Panc1 (cell line): ENCODE data around the gene NDUFS4. TPM values are rescaled to one million over a fixed set of nuclear protein-coding genes. Genes with fewer than 3 reads are reported as not detected.

Source experiments
- ATAC-seq: fragments of 200-7000 bp; cut with Tn5 transposase; 2 replicates; pipeline ENCODE4 v1.9.1; 2020; ENCODE audit warnings: mild to moderate bottlenecking, moderate library complexity
- BruUV-seq: library from RNA; stranded (reverse); fragments of 400-500 nt; replicated peaks from 2 replicates; lab custom pipeline; 2021; lab: Mats Ljungman, UMichigan
- CTCF ChIA-PET: fragments of 300-600 bp; sonication (Branson Sonifier 250); formaldehyde crosslinking; loops from one replicate; lab custom pipeline; 2022; ENCODE audit warnings: antibody characterized with exemption; lab: Charles Lee
- POLR2A ChIA-PET: fragments of 300-600 bp; sonication (Branson Sonifier 250); formaldehyde crosslinking; loops from one replicate; lab custom pipeline; 2022; ENCODE audit warnings: antibody characterized with exemption; lab: Charles Lee
- DNase-seq: peaks from one replicate; pipeline ENCODE4 v3.0.0-alpha.2; 2010; ENCODE audit warnings: low read depth, low spot score
- H3K27ac ChIP-seq: 2 replicates; pipeline ENCODE4 v1.5.1; 2011; ENCODE audit warnings: mild to moderate bottlenecking, low read length, inconsistent platforms
- H3K27me3 ChIP-seq: fragments of 200-500 bp; sonication (Bioruptor generic); 2 replicates; pipeline ENCODE4 v1.6.0; 2014; ENCODE audit warnings: low read length, inconsistent platforms; ENCODE audit not compliant: control insufficient read depth, insufficient read depth
- H3K36me3 ChIP-seq: fragments of 200-500 bp; sonication (Bioruptor generic); 2 replicates; pipeline ENCODE4 v1.5.1; 2014; ENCODE audit warnings: inconsistent platforms, mild to moderate bottlenecking, low read length, moderate library complexity; ENCODE audit not compliant: control insufficient read depth, insufficient read depth
- H3K4me1 ChIP-seq: 2 replicates; pipeline ENCODE4 v1.5.1; 2011; ENCODE audit warnings: inconsistent platforms, mild to moderate bottlenecking, low read length, moderate library complexity; ENCODE audit not compliant: control insufficient read depth, insufficient read depth
- H3K4me3 ChIP-seq, 2 experiments: 2 replicates each; pipeline ENCODE4 v1.5.1; 2011 to 2012; ENCODE audit warnings: low read depth in 2 of 2, low read length in 2 of 2, mild to moderate bottlenecking in 2 of 2, inconsistent platforms in 1 of 2, moderate library complexity in 1 of 2
- H3K9me3 ChIP-seq: fragments of 200-500 bp; sonication (Bioruptor generic); 2 replicates; pipeline ENCODE4 v1.5.1; 2014; ENCODE audit warnings: low read depth, mild to moderate bottlenecking, inconsistent platforms, low read length, moderate library complexity; ENCODE audit not compliant: control insufficient read depth, insufficient read depth
- CTCF ChIP-seq: fragments of 450-650 bp; IDR thresholded peaks from 2 replicates; pipeline ENCODE4 v1.5.1; 2017; ENCODE audit warnings: mild to moderate bottlenecking
- POLR2AphosphoS5 ChIP-seq: IDR thresholded peaks from 2 replicates; pipeline ENCODE4 v1.6.1; 2012; ENCODE audit warnings: mild to moderate bottlenecking, low read depth, low read length, moderate library complexity
- SIN3A ChIP-seq: IDR thresholded peaks from 2 replicates; pipeline ENCODE4 v1.6.1; 2012; ENCODE audit warnings: low read depth, mild to moderate bottlenecking, low read length, moderate library complexity, borderline replicate concordance; ENCODE audit not compliant: insufficient read depth
- TCF7L2 ChIP-seq: IDR thresholded peaks from 2 replicates; pipeline ENCODE4 v1.6.1; 2011; ENCODE audit warnings: mild to moderate bottlenecking, low read depth, low read length, inconsistent platforms
- in situ Hi-C: cut with HindIII; loops from 2 replicates; pipeline ENCODE4 v1.10.0; 2016; ENCODE audit warnings: low sequenced_read_pairs, low pct_unique_long_range_greater_than_20kb
- intact Hi-C: fragments of 100-400 bp; cut with micrococcal nuclease; formaldehyde crosslinking; loops from one replicate; pipeline ENCODE4 v1.10.0; 2022; ENCODE audit not compliant: unreplicated experiment
- total RNA-seq: library from RNA; stranded (reverse); gene quantifications from one replicate; pipeline ENCODE4 v1.2.1, GENCODE V29; 2021; ENCODE audit not compliant: unreplicated experiment
- TF ChIP-seq, protein P1 (sequence below), 2 experiments: IDR thresholded peaks; 2 replicates each; pipeline ENCODE4 v1.6.1; 2011 to 2012; ENCODE audit warnings: low read depth in 2 of 2, control low read depth in 1 of 2, low read length in 1 of 2, mild to moderate bottlenecking in 1 of 2, moderate library complexity in 1 of 2; ENCODE audit not compliant: insufficient read depth in 1 of 2

NDUFS4 gene
- total RNA-seq, 1 experiment from 2014 or later: 86.2 TPM

- Histone ChIP-seq H3K27ac (no peak overlapping the region), H3K9me3 (peaks cover 7% of the 10 kb centered on the region; the same call in 1 of the 2 replicates), H3K4me3 (no peak overlapping the region), H3K27me3 (peaks cover 12% of the 10 kb centered on the region; the same call in 1 of the 2 replicates), H3K4me1 (no peaks in the 10 kb centered on the region), H3K36me3 (no peaks in the 10 kb centered on the region)
- TF ChIP-seq SIN3A (no peak), CTCF (no peak), POLR2AphosphoS5 (no peak), TCF7L2 (no peak)
- TF ChIP-seq, protein P1, sequence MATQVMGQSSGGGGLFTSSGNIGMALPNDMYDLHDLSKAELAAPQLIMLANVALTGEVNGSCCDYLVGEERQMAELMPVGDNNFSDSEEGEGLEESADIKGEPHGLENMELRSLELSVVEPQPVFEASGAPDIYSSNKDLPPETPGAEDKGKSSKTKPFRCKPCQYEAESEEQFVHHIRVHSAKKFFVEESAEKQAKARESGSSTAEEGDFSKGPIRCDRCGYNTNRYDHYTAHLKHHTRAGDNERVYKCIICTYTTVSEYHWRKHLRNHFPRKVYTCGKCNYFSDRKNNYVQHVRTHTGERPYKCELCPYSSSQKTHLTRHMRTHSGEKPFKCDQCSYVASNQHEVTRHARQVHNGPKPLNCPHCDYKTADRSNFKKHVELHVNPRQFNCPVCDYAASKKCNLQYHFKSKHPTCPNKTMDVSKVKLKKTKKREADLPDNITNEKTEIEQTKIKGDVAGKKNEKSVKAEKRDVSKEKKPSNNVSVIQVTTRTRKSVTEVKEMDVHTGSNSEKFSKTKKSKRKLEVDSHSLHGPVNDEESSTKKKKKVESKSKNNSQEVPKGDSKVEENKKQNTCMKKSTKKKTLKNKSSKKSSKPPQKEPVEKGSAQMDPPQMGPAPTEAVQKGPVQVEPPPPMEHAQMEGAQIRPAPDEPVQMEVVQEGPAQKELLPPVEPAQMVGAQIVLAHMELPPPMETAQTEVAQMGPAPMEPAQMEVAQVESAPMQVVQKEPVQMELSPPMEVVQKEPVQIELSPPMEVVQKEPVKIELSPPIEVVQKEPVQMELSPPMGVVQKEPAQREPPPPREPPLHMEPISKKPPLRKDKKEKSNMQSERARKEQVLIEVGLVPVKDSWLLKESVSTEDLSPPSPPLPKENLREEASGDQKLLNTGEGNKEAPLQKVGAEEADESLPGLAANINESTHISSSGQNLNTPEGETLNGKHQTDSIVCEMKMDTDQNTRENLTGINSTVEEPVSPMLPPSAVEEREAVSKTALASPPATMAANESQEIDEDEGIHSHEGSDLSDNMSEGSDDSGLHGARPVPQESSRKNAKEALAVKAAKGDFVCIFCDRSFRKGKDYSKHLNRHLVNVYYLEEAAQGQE (IDR thresholded peaks at IDR 0.05; ENCODE audit: insufficient read depth in 1 of 2, low read depth in 2 of 2, low read length in 1 of 2): no peak
- in situ Hi-C loops: no loop called here
- intact Hi-C loops: no loop called here
- DNase-seq: no peak
- no peak for ATAC-seq
- BruUV-seq: no TSS peak
- CTCF ChIA-PET: no interaction called here
- POLR2A ChIA-PET: no interaction called here
Measured at GRCh38 chr5:53554444-53554843, 6.0 kb upstream of the NDUFS4 start.

GRCh38 chr5:53555160-53555559, 5.3 kb upstream of the NDUFS4 start:
- Histone ChIP-seq H3K27me3 (peaks cover 12% of the 10 kb centered on the region; the same call in 1 of the 2 replicates), H3K36me3 (no peaks in the 10 kb centered on the region), H3K4me3 (no peak overlapping the region), H3K9me3 (peaks cover 8% of the 10 kb centered on the region; the same call in 1 of the 2 replicates), H3K4me1 (0 out of 2 replicates have a peak, but pooled peaks cover 3% of the 10 kb centered on the region), H3K27ac (no peak overlapping the region)
- DNase-seq (no peak), ATAC-seq (no peak)
- POLR2A ChIA-PET: no interaction called here
- BruUV-seq: no TSS peak
- intact Hi-C loops: no loop called here
- CTCF ChIA-PET: no interaction called here
- TF ChIP-seq POLR2AphosphoS5: no peak
- in situ Hi-C loops: no loop called here

DNA sequence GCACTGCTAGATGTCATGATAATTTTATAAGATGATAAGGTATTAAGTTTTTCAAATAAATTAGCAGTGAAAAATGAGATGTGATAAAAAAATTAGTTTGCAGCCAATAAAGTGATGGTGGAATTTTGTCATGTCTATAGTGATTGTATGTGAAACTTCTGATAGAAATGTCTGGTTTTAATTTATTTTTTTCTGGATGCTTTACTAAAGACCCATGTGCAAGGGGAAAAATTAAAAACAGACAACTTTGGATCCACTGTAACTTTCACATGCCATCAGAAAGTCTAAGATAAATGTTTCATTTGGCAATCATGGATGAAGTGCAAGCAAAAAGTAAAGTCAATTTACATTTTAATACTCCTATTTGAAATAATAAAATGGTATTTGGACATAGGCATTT, 4.4 kb upstream of the NDUFS4 start:
- intact Hi-C loops (no loop called here), in situ Hi-C loops (no loop called here)
- Histone ChIP-seq H3K36me3 (no peaks in the 10 kb centered on the region; the same call in 1 of the 2 replicates), H3K4me3 (no peak overlapping the region), H3K27ac (no peak overlapping the region), H3K27me3 (peaks cover 12% of the 10 kb centered on the region; the same call in 1 of the 2 replicates), H3K4me1 (0 out of 2 replicates have a peak, but pooled peaks cover 3% of the 10 kb centered on the region), H3K9me3 (peaks cover 8% of the 10 kb centered on the region; the same call in 1 of the 2 replicates)
- no TSS peak for BruUV-seq
- CTCF ChIA-PET: no interaction called here
- TF ChIP-seq TCF7L2 (no peak), SIN3A (no peak), CTCF (no peak), POLR2AphosphoS5 (no peak)
- TF ChIP-seq, protein P1 (IDR thresholded peaks at IDR 0.05; ENCODE audit: insufficient read depth in 1 of 2, low read depth in 2 of 2, low read length in 1 of 2): no peak
- ATAC-seq (no peak), DNase-seq (no peak)
- POLR2A ChIA-PET: interaction anchor here (0.6 kb wide), 1 partner anchor 14 kb away, joined by 3 read pairs; no protein-coding TSS in a partner anchor
